ENCODE results near the gene RPS6KL1. TPM values are rescaled to one million over a fixed set of nuclear protein-coding genes. Genes with fewer than 3 reads are reported as not detected.

Gene RPS6KL1
- total RNA-seq, 4 donors from 2014 or later = 0.83 to 1.7 (median 1.3) TPM

DNA sequence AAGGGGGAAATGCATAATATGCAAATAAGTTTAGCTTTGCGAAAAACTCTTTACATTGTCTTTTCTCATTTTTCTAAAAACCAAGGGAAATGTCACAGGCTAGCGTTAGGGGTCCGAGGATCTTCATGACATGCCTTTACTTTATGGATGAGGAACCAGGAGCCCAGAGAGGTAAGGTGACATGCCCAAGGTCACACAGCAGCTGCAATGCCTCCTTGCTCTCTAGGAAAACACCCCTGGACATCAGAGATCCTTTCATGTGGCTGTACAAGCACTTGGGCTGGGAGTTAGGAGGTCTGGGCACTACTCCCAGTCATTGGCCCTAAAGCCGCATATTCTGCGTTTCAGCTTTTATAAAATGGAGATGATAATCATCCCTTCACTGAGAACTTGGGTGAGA is 47.9 kb downstream of the RPS6KL1 start:
- H3K27ac ChIP-seq = no peak overlapping the region
- H3K4me1 ChIP-seq = peaks cover 0 to 9% (median 3%) of the 10 kb centered on the region in 3 donors
- no peaks in the 10 kb centered on the region for H3K36me3 ChIP-seq
- H3K4me3 ChIP-seq = no peak overlapping the region
- 91 to 93% methylated on average over 5 of the region's 5 CpGs for WGBS, 2 donors
- no peaks in the 10 kb centered on the region for H3K27me3 ChIP-seq
- DNase-seq = no peak
- TF ChIP-seq CTCF (IDR thresholded peaks at IDR 0.05) (no peak), POLR2A (IDR thresholded peaks at IDR 0.05) (no peak)
- no peaks in the 10 kb centered on the region for H3K9me3 ChIP-seq
- intact Hi-C loops (cut with DNase I) = no loop called here

DNA sequence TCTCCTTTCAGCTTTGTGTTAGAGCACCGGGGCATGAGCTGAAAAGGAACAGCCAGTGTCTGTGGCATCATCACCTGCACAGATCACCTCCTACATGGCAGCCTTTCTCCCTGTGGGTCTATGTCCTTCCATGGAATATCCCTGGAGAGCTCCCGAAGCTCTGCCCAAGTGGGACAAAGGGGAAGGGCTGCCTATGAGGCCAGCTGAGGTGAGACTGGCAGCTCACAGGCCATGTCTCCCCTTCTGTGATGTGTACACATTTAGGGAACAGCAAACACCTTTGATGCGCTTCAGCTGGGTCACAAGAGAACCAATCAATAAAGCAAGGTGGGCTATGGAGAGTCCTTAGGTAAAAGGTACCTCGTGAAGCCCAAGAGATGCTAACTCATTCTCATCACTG is 51.2 kb downstream of the RPS6KL1 start:
- intact Hi-C loops (cut with DNase I) = no loop called here
- TF ChIP-seq CTCF (IDR thresholded peaks at IDR 0.05) = no peak
- no peak for TF ChIP-seq POLR2A (IDR thresholded peaks at IDR 0.05)
- Histone ChIP-seq H3K9me3 (no peaks in the 10 kb centered on the region), H3K27me3 (no peaks in the 10 kb centered on the region), H3K36me3 (no peaks in the 10 kb centered on the region), H3K27ac (no peak overlapping the region), H3K4me1 (no peaks in the 10 kb centered on the region), H3K4me3 (no peak overlapping the region)
- WGBS, 2 donors = 87 to 89% methylated on average over 2 to 3 of the region's 4 CpGs
- DNase-seq = no peak

DNA sequence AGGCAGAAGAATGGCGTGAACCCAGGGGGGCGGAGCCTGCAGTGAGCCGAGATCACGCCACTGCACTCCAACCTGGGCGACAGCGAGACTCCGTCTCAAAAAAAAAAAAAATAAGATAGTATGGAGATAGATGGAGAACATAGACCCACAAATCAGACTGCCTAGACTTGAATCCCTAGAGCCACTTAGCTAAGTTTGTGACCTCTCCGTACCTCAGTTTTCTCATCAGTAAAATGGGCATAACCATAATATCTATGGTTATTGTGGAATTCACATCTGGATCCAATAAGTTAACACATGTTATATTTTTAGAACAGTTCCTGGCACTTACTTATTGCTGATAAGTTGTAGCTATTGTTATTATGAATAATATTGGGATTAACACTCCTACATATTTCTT is 54.3 kb downstream of the RPS6KL1 start:
- no peak overlapping the region for H3K4me3 ChIP-seq
- 80 to 90% methylated on average over 3 to 8 of the region's 8 CpGs for WGBS, 2 donors
- no peaks in the 10 kb centered on the region for H3K27me3 ChIP-seq
- no peaks in the 10 kb centered on the region for H3K9me3 ChIP-seq
- H3K4me1 ChIP-seq = no peaks in the 10 kb centered on the region
- H3K36me3 ChIP-seq = no peaks in the 10 kb centered on the region
- H3K27ac ChIP-seq = no peak overlapping the region
- TF ChIP-seq CTCF (IDR thresholded peaks at IDR 0.05) (no peak), POLR2A (IDR thresholded peaks at IDR 0.05) (no peak)
- DNase-seq = no peak
- intact Hi-C loops (cut with DNase I) = no loop called here

GRCh38 chr14:74867673-74868072 is 55.4 kb downstream of the RPS6KL1 start:
- TF ChIP-seq POLR2A (IDR thresholded peaks at IDR 0.05) = no peak
- no peak for TF ChIP-seq CTCF (IDR thresholded peaks at IDR 0.05)
- 30 to 36% methylated on average over 4 to 5 of the region's 5 CpGs for WGBS, 2 donors
- Histone ChIP-seq H3K4me3 (no peak overlapping the region), H3K4me1 (no peaks in the 10 kb centered on the region), H3K9me3 (no peaks in the 10 kb centered on the region), H3K27me3 (no peaks in the 10 kb centered on the region), H3K36me3 (no peaks in the 10 kb centered on the region), H3K27ac (peak overlapping the region in 2 of 4 donors; percentile 5 to 15)
- intact Hi-C loops (cut with DNase I) = no loop called here
- no peak for DNase-seq

- H3K4me1 ChIP-seq = no peaks in the 10 kb centered on the region
- no peaks in the 10 kb centered on the region for H3K27me3 ChIP-seq
- TF ChIP-seq CTCF (IDR thresholded peaks at IDR 0.05) (no peak), POLR2A (IDR thresholded peaks at IDR 0.05) (no peak)
- no peak overlapping the region for H3K27ac ChIP-seq
- intact Hi-C loops (cut with DNase I) = no loop called here
- H3K4me3 ChIP-seq = no peak overlapping the region
- H3K36me3 ChIP-seq = no peaks in the 10 kb centered on the region
- no peaks in the 10 kb centered on the region for H3K9me3 ChIP-seq
- DNase-seq = no peak
- 77 to 78% methylated on average over 3 of the region's 3 CpGs for WGBS, 2 donors
Observed at GRCh38 chr14:74866708-74867389, 56.2 kb downstream of the RPS6KL1 start.

All from esophagus squamous epithelium (tissue), 5 donors.